Endothelial cell of umbilical vein (primary cell): Measurements from ENCODE around the gene C3orf70. TPM values are rescaled to one million over a fixed set of nuclear protein-coding genes. Genes with fewer than 3 reads are reported as not detected.

Experiments
- BruUV-seq: library from RNA; stranded (reverse); fragments of 400-500 nt; replicated peaks from 2 replicates; lab custom pipeline; 2021; lab: Mats Ljungman, UMichigan
- CTCF ChIA-PET: fragments of 300-600, 350-600 bp; sonication (Branson Sonifier 250); formaldehyde crosslinking; loops from one replicate; lab custom pipeline; 2021; ENCODE audit warnings: antibody characterized with exemption, inconsistent platforms; lab: Charles Lee
- POLR2A ChIA-PET: fragments of 300-600, 350-600 bp; sonication (Branson Sonifier 250); formaldehyde crosslinking; loops from one replicate; lab custom pipeline; 2021; ENCODE audit warnings: antibody characterized with exemption, inconsistent platforms; lab: Charles Lee
- DNase-seq: peaks from one replicate; pipeline ENCODE4 v3.0.0-alpha.2; 2011; ENCODE audit warnings: low read depth, low spot score
- FAIRE-seq: peaks from 2 replicates; lab custom pipeline; 2011; peaks lifted over from hg19 to GRCh38; lab: Jason Lieb, UNC
- H2AFZ ChIP-seq: 2 replicates; pipeline ENCODE4 v1.6.0; 2012; ENCODE audit warnings: low read depth, low read length, control low read depth, inconsistent platforms
- H3K27ac ChIP-seq: 2 replicates; pipeline ENCODE4 v1.5.1; 2011; ENCODE audit warnings: low read depth, mild to moderate bottlenecking, control low read depth, low read length, moderate library complexity; ENCODE audit not compliant: insufficient read depth
- H3K27me3 ChIP-seq, 2 experiments: 2 replicates each; pipeline versions ENCODE4 v1.6.0 to v1.6.1; 2011; ENCODE audit warnings: low read length in 2 of 2, mixed read lengths in 1 of 2; ENCODE audit not compliant: control insufficient read depth in 2 of 2, insufficient read depth in 2 of 2
- H3K36me3 ChIP-seq, 2 experiments: 2 replicates in 1 of 2; 3 replicates in 1 of 2; pipeline ENCODE4 v1.5.1; 2011; ENCODE audit warnings: low read length in 2 of 2, mild to moderate bottlenecking in 1 of 2, moderate library complexity in 1 of 2; ENCODE audit not compliant: control insufficient read depth in 2 of 2, insufficient read depth in 2 of 2; ENCODE audit errors: extremely low read depth in 1 of 2
- H3K4me1 ChIP-seq: 3 replicates; pipeline ENCODE4 v1.5.1; 2011; ENCODE audit warnings: mild to moderate bottlenecking, low read length; ENCODE audit not compliant: control insufficient read depth, insufficient read depth; ENCODE audit errors: extremely low read depth
- H3K4me2 ChIP-seq: 2 replicates; pipeline ENCODE4 v1.6.1; 2011; ENCODE audit warnings: low read length, control low read depth, mixed read lengths; ENCODE audit not compliant: insufficient read depth
- H3K4me3 ChIP-seq, 3 experiments: fragments of 200-600 bp in 1 of 3; sonication (generic), shearing (Covaris generic) in 1 of 3; replicated peaks in 1 of 3; 2 replicates each; pipeline ENCODE4 v1.5.1; 2011 to 2016; ENCODE audit warnings: control low read depth in 3 of 3, low read length in 3 of 3, mild to moderate bottlenecking in 2 of 3, inconsistent platforms in 1 of 3, low read depth in 1 of 3, moderate library complexity in 1 of 3; ENCODE audit not compliant: insufficient read depth in 1 of 3
- H3K79me2 ChIP-seq: 2 replicates; pipeline ENCODE4 v1.6.0; 2012; ENCODE audit warnings: low read length, inconsistent platforms; ENCODE audit not compliant: control insufficient read depth, insufficient read depth
- H3K9ac ChIP-seq: replicated peaks from 2 replicates; pipeline ENCODE3; 2011; ENCODE audit warnings: low read length, control low read depth; ENCODE audit not compliant: insufficient read depth; ENCODE audit errors: extremely low read depth
- H3K9me1 ChIP-seq: replicated peaks from 3 replicates; pipeline ENCODE4 v1.6.0; 2011; ENCODE audit warnings: mild to moderate bottlenecking, low read length; ENCODE audit not compliant: control insufficient read depth, insufficient read depth; ENCODE audit errors: extremely low read depth
- H3K9me3 ChIP-seq: replicated peaks from 2 replicates; pipeline ENCODE4 v1.5.1; 2012; ENCODE audit warnings: low read length, inconsistent platforms; ENCODE audit not compliant: control insufficient read depth, insufficient read depth
- H4K20me1 ChIP-seq: replicated peaks from 2 replicates; pipeline ENCODE3; 2011; ENCODE audit warnings: mild to moderate bottlenecking, low read length; ENCODE audit not compliant: control insufficient read depth, insufficient read depth; ENCODE audit errors: extremely low read depth
- CTCF ChIP-seq, 2 donors: IDR thresholded peaks; 1 replicate in 1 of 2; 2 replicates in 1 of 2; pipeline ENCODE4 v1.5.1; 2011; ENCODE audit warnings: low read length in 2 of 2, mild to moderate bottlenecking in 2 of 2, moderate library complexity in 2 of 2, control low read depth in 1 of 2, inconsistent platforms in 1 of 2, low read depth in 1 of 2; ENCODE audit not compliant: insufficient read depth in 1 of 2; ENCODE audit errors: extremely low read depth in 1 of 2
- EZH2 ChIP-seq: IDR thresholded peaks from 2 replicates; pipeline ENCODE4 v1.6.1; 2012; ENCODE audit warnings: borderline replicate concordance, low read depth, mild to moderate bottlenecking, moderate library complexity, low read length, inconsistent platforms; ENCODE audit not compliant: severe bottlenecking
- FOS ChIP-seq: IDR thresholded peaks from 2 replicates; pipeline ENCODE4 v1.6.1; 2011; ENCODE audit warnings: mild to moderate bottlenecking, low read length, moderate library complexity, borderline replicate concordance; ENCODE audit not compliant: insufficient read depth
- GATA2 ChIP-seq: IDR thresholded peaks from 2 replicates; pipeline ENCODE4 v1.7.0; 2011; ENCODE audit warnings: low read depth, mild to moderate bottlenecking, moderate library complexity, mixed read lengths, low read length; ENCODE audit not compliant: insufficient read length, insufficient read depth
- JUN ChIP-seq: IDR thresholded peaks from 2 replicates; pipeline ENCODE4 v1.6.1; 2011; ENCODE audit warnings: borderline replicate concordance, low read depth; ENCODE audit not compliant: insufficient read length, insufficient read depth
- MAX ChIP-seq: IDR thresholded peaks from 2 replicates; pipeline ENCODE4 v1.6.1; 2011; ENCODE audit not compliant: insufficient read depth, insufficient read length
- MYC ChIP-seq: IDR thresholded peaks from one replicate; pipeline ENCODE4 v1.6.1; 2011; ENCODE audit warnings: mild to moderate bottlenecking, low read depth, low read length
- POLR2A ChIP-seq: IDR thresholded peaks from 2 replicates; pipeline ENCODE4 v1.6.1; 2012; ENCODE audit warnings: low read depth, mild to moderate bottlenecking, control low read depth, low read length
- POLR2AphosphoS5 ChIP-seq: IDR thresholded peaks from 2 replicates; pipeline ENCODE4 v1.6.1; 2012; ENCODE audit warnings: low read depth, mild to moderate bottlenecking, control low read depth, low read length, moderate library complexity; ENCODE audit not compliant: insufficient read depth
- dilution Hi-C: fragments of 300-500 bp; cut with MboI; formaldehyde crosslinking; loops from one replicate; pipeline ENCODE4 v1.15.0; 2019; ENCODE audit warnings: low sequenced_read_pairs; ENCODE audit not compliant: extremely low pct_ligation_motif_present
- intact Hi-C: fragments of 100-400 bp; cut with micrococcal nuclease; formaldehyde crosslinking; loops from one replicate; pipeline ENCODE4 v1.10.0; 2022
- polyA plus RNA-seq, 4 experiments: library from polyadenylated mRNA; depleted of rRNA in 3 of 4; stranded (reverse) in 3 of 4; unstranded in 1 of 4; fragments of >200 nt; gene quantifications; 2 replicates each; pipeline versions ENCODE4 v1.2.1 to v1.2.3, GENCODE V29; 2011 to 2012; ENCODE audit warnings: missing spikeins in 1 of 4
- total RNA-seq: library from RNA; stranded (reverse); gene quantifications from 2 replicates; pipeline ENCODE4 v1.2.3, GENCODE V29; 2021

The C3orf70 gene
- total and polyA plus RNA-seq, 2 donors (not counting 3 experiments of a cell fraction or from before 2014, with no cell fraction given), result 0.08 to 0.20 TPM

GRCh38 chr3:185052631-185053030, 100.2 kb downstream of the C3orf70 start:
- no peak overlapping the region for H3K27ac ChIP-seq
- TF ChIP-seq MYC (no peak), POLR2AphosphoS5 (no peak), CTCF (IDR thresholded peaks at IDR 0.05; ENCODE audit: extremely low read depth in 1 of 2, insufficient read depth in 1 of 2, low read depth in 1 of 2, low read length in 2 of 2) (no peak), EZH2 (no peak), JUN (no peak), POLR2A (no peak), MAX (no peak), GATA2 (no peak), FOS (no peak)
- CTCF ChIA-PET, result no interaction called here
- no peaks in the 10 kb centered on the region for H3K27me3 ChIP-seq
- POLR2A ChIA-PET, result no interaction called here
- no peak for DNase-seq
- no peaks in the 10 kb centered on the region for H3K4me1 ChIP-seq
- no peaks in the 10 kb centered on the region for H3K79me2 ChIP-seq
- H4K20me1 ChIP-seq, result no peaks in the 10 kb centered on the region
- peaks cover 0 to 6% of the 10 kb centered on the region in 2 experiments for H3K36me3 ChIP-seq
- H3K4me2 ChIP-seq, result no peak overlapping the region
- H3K9ac ChIP-seq, result no peak overlapping the region
- H3K9me1 ChIP-seq, result no peaks in the 10 kb centered on the region
- dilution Hi-C loops (no loop called here), intact Hi-C loops (no loop called here)
- H3K4me3 ChIP-seq, result no peak overlapping the region
- no peak overlapping the region for H2AFZ ChIP-seq
- no TSS peak for BruUV-seq
- H3K9me3 ChIP-seq, result no peaks in the 10 kb centered on the region
- no peak for FAIRE-seq
